ENCODE data around the gene ADAP2. TPM values are rescaled to one million over a fixed set of nuclear protein-coding genes. Genes with fewer than 3 reads are reported as not detected.
A peak's percentile ranks its signal among the peaks of the same experiment; 100 is the strongest.

Gene ADAP2
- total RNA-seq = 1 to 10 TPM in 1 of 2 experiments, under 1 TPM in 1; 0.92 to 1.5 TPM

- Mint-ChIP-seq H3K9me3 (no peaks in the 10 kb centered on the region), H3K27me3 (peaks cover 42% of the 10 kb centered on the region), H3K4me1 (ENCODE audit: low read depth) (peaks cover 11% of the 10 kb centered on the region), H3K4me3 (peak within 1 kb of the TSS; percentile 41), H3K27ac (no peak within 1 kb of the TSS), H3K36me3 (ENCODE audit: low read depth) (no peaks in the 10 kb centered on the region)
- intact Hi-C loops (cut with micrococcal nuclease) = no loop called here
- peak; percentile 39 for ATAC-seq
- no peak for DNase-seq
- TF ChIP-seq CTCF (IDR thresholded peaks at IDR 0.05) = no peak
- CTCF ChIA-PET = no interaction called here
- POLR2A ChIA-PET = no interaction called here
Measured at GRCh38 chr17:30921544-30922196, at the start of gene ADAP2. Gene ADAP2 (plus strand): TSS chr17:30921945. CDS start chr17:30922015, 70 bp downstream.

GRCh38 chr17:30886187-30886586 lies 35.6 kb upstream of the ADAP2 start:
- Mint-ChIP-seq H3K27me3 (no peaks in the 10 kb centered on the region), H3K36me3 (ENCODE audit: low read depth) (peaks cover 14% of the 10 kb centered on the region), H3K4me1 (ENCODE audit: low read depth) (no peaks in the 10 kb centered on the region), H3K4me3 (no peak overlapping the region), H3K27ac (no peak overlapping the region), H3K9me3 (no peaks in the 10 kb centered on the region)
- POLR2A ChIA-PET = interaction anchor here (1.2 kb wide), 1 partner anchor 54 kb away, joined by 4 read pairs; the partner anchor contains the start of gene ATAD5
- CTCF ChIA-PET = no interaction called here
- no peak for TF ChIP-seq CTCF (IDR thresholded peaks at IDR 0.05)
- intact Hi-C loops (cut with micrococcal nuclease) = no loop called here
- ATAC-seq (no peak), DNase-seq (no peak)

- Mint-ChIP-seq H3K36me3 (ENCODE audit: low read depth) (peaks cover 20% of the 10 kb centered on the region), H3K4me1 (ENCODE audit: low read depth) (peaks cover 3% of the 10 kb centered on the region), H3K4me3 (no peak overlapping the region), H3K9me3 (no peaks in the 10 kb centered on the region), H3K27me3 (no peaks in the 10 kb centered on the region), H3K27ac (no peak overlapping the region)
- ChIA-PET POLR2A (interaction anchor here (0.6 to 1.1 kb wide), 3 partner anchors 12 to 635 kb away, joined by 3 read pairs; no protein-coding TSS in a partner anchor), CTCF (no interaction called here)
- DNase-seq (no peak), ATAC-seq (no peak)
- TF ChIP-seq CTCF (IDR thresholded peaks at IDR 0.05) = no peak
- intact Hi-C loops (cut with micrococcal nuclease) = no loop called here
Measured at GRCh38 chr17:30894236-30894635, 27.5 kb upstream of the ADAP2 start.

- ChIA-PET CTCF (no interaction called here), POLR2A (interaction anchor here (0.9 to 1.4 kb wide), 2 partner anchors 9 to 199 kb away, joined by 3 read pairs; no protein-coding TSS in a partner anchor)
- intact Hi-C loops (cut with micrococcal nuclease) = no loop called here
- Mint-ChIP-seq H3K36me3 (ENCODE audit: low read depth) (peaks cover 25% of the 10 kb centered on the region), H3K27ac (no peak overlapping the region), H3K27me3 (no peaks in the 10 kb centered on the region), H3K4me1 (ENCODE audit: low read depth) (peaks cover 18% of the 10 kb centered on the region), H3K9me3 (no peaks in the 10 kb centered on the region), H3K4me3 (no peak overlapping the region)
- TF ChIP-seq CTCF (IDR thresholded peaks at IDR 0.05) = no peak
- ATAC-seq = no peak
- no peak for DNase-seq
Measured at GRCh38 chr17:30897311-30897710, 24.4 kb upstream of the ADAP2 start.

- H3K9me3 Mint-ChIP-seq = no peaks in the 10 kb centered on the region
- H3K27me3 Mint-ChIP-seq = no peaks in the 10 kb centered on the region
Measured at GRCh38 chr17:30905742-30906100, 16.0 kb upstream of the ADAP2 start.

More at GRCh38 chr17:30905742-30906100, 16.0 kb upstream of the ADAP2 start:
- ATAC-seq = peak; percentile 31
- intact Hi-C loops (cut with micrococcal nuclease) = no loop called here
- DNase-seq = peak; percentile 37
- H3K4me1 Mint-ChIP-seq (ENCODE audit: low read depth) = peaks cover 47% of the 10 kb centered on the region
- no peak for TF ChIP-seq CTCF (IDR thresholded peaks at IDR 0.05)
- peaks cover 13% of the 10 kb centered on the region for H3K36me3 Mint-ChIP-seq (ENCODE audit: low read depth)
- peak overlapping the region; percentile 83 for H3K27ac Mint-ChIP-seq
- H3K4me3 Mint-ChIP-seq = peak overlapping the region; percentile 89
- ChIA-PET CTCF (no interaction called here), POLR2A (interaction anchor here (0.6 to 1.5 kb wide), 2 partner anchors 33 to 66 kb away, joined by 3 to 4 read pairs; no protein-coding TSS in a partner anchor)
